Keratinocyte (primary cell): ENCODE results near the gene IFT122.
"Not testable (repeated sequence)": the region's sequence is repeated elsewhere in the genome, so short reads cannot be mapped to it uniquely, and the experiment has no call there.

ENCODE experiments used
- CTCF ChIP-seq, 3 experiments: IDR thresholded peaks in 1 of 3; conservative IDR thresholded peaks in 1 of 3; optimal IDR thresholded peaks in 1 of 3; 2 replicates in 2 of 3; 3 replicates in 1 of 3; pipeline versions ENCODE3 to v1.5.1; 2011; ENCODE audit warnings: low read length in 3 of 3, mild to moderate bottlenecking in 3 of 3, moderate library complexity in 2 of 3, control low read depth in 1 of 3, inconsistent platforms in 1 of 3; ENCODE audit not compliant: insufficient read depth in 2 of 3; ENCODE audit errors: extremely low read depth in 1 of 3
- EZH2 ChIP-seq: IDR thresholded peaks from one replicate; pipeline ENCODE4 v1.6.1; 2012; ENCODE audit warnings: inconsistent platforms, mild to moderate bottlenecking, low read length, moderate library complexity

GRCh38 chr3:129413238-129413637, 26.8 kb upstream of the IFT122 start:
- not testable (repeated sequence) for TF ChIP-seq CTCF (optimal IDR thresholded peaks at IDR 0.05 in 1 of 3, IDR thresholded peaks at IDR 0.05 in 1 of 3, conservative IDR thresholded peaks at IDR 0.05 in 1 of 3; ENCODE audit: extremely low read depth in 1 of 3, insufficient read depth in 2 of 3, low read length in 3 of 3); EZH2
